GM10266 (cell line): ENCODE data around the gene EPS8L1.
A peak's percentile ranks its signal among the peaks of the same experiment; 100 is the strongest.
"Not testable (repeated sequence)": the region's sequence is repeated elsewhere in the genome, so short reads cannot be mapped to it uniquely, and the experiment has no call there.

Source experiments
- DNase-seq: peaks from one replicate; pipeline ENCODE4 v3.0.0; 2012; ENCODE audit errors: extremely low spot score
- CTCF ChIP-seq: IDR thresholded peaks from 2 replicates; pipeline ENCODE4 v1.5.1; 2012; ENCODE audit warnings: mild to moderate bottlenecking, low read depth; ENCODE audit not compliant: control insufficient read depth, insufficient read depth; ENCODE audit errors: missing control alignments

Gene EPS8L1

GRCh38 chr19:55056827-55057226 lies 18.8 kb upstream of the EPS8L1 start:
- DNase-seq, result no peak
- no peak for TF ChIP-seq CTCF

- TF ChIP-seq CTCF, result no peak
- DNase-seq, result no peak
Observed at GRCh38 chr19:55058781-55059610, 16.7 kb upstream of the EPS8L1 start.

GRCh38 chr19:55060287-55060686 lies 15.4 kb upstream of the EPS8L1 start:
- not testable (repeated sequence) for DNase-seq

GRCh38 chr19:55062735-55063491 lies 12.8 kb upstream of the EPS8L1 start, which contains the start of gene RDH13:
RDH13 (minus strand) TSS chr19:55063148; CDS start chr19:55063032, 116 bp downstream.
- peak; percentile 99 for DNase-seq
- no peak for TF ChIP-seq CTCF

GRCh38 chr19:55063492-55063843 lies 12.2 kb upstream of the EPS8L1 start:
- DNase-seq, result no peak
- TF ChIP-seq CTCF, result no peak

- not testable (repeated sequence) for DNase-seq
Observed at GRCh38 chr19:55065516-55065915, 10.2 kb upstream of the EPS8L1 start.

- DNase-seq, result no peak
- TF ChIP-seq CTCF, result no peak
Observed at GRCh38 chr19:55066107-55066709, 9.5 kb upstream of the EPS8L1 start.

- DNase-seq, result no peak
- no peak for TF ChIP-seq CTCF
Observed at GRCh38 chr19:55067869-55068268, 7.8 kb upstream of the EPS8L1 start.
